Astrocyte (in vitro differentiated cells and primary cell): ENCODE data around the gene DLX1.

Experiments used
- CTCF ChIP-seq: IDR thresholded peaks from 2 replicates; pipeline ENCODE4 v1.5.1; 2011; ENCODE audit warnings: low read depth, mild to moderate bottlenecking, inconsistent platforms, low read length, moderate library complexity; ENCODE audit not compliant: insufficient read depth
- EZH2 ChIP-seq: IDR thresholded peaks from 2 replicates; pipeline ENCODE4 v1.6.1; 2012; ENCODE audit warnings: mild to moderate bottlenecking, low read length, inconsistent platforms; ENCODE audit not compliant: insufficient read depth

- TF ChIP-seq CTCF: no peak
- TF ChIP-seq EZH2: no peak
These were observed 3.7 kb downstream of the DLX1 start for GRCh38 chr2:172089005-172089504.
